ENCODE results near the gene PHACTR1.

The PHACTR1 gene

DNA sequence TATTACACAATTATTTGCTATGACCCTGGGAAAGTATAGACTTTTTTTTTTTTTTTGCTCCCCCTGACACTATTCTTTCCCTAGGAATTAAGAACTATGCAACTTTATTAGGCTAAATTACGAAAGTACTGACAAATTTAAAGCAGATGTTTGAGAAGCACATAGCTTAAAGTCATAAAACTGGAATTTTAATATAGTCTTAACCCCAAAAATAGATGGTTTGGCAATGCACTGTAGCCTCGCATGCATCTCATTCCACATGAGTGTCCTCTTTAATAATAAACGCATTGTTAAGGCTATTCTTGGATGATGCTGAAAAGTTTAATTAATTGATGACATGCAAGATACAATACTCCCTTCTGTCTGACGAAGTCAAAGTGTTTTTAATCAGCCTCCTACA is 562.4 kb downstream of the PHACTR1 start:
- no peak for DNase-seq

DNA sequence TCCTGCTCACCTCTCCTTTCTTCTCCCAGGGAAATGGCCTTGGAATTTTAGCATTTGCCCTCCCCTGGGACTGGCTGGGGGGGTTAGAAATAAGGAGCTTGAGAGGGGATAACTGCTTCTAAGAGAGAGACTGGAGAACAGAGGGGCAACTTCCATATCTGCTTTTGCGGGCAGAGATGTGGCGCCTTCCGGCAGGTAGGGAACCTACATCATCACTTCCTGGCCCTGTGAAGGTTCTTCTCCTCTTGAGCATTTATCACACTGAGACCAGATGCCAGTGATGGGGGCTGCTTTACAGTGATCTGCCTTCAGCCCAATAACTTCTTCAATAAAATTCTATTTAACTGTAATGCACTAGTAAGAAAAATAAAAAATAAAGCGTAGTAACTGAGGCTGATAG is 563.7 kb downstream of the PHACTR1 start:
- DNase-seq: no peak

DNA sequence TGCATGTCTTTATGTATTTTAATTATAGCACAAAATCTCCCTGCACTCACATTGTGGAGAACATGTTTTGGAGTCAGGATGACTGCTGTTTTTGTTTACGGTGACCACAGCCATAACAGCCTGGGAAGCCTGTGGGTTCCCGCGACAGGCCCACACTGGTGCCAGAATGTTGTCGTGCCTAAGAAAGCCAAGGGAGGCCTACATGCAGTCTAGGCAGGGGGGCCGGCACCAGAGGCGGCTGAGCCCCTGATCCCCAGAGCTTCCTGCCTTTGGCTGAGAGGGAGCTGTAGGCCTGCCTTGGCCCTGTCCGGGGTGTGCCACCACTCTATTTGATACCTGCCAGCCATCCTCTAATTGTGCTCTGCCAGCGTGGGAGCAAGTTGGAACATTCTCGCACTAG is 565.1 kb downstream of the PHACTR1 start:
- DNase-seq: no peak

DNA sequence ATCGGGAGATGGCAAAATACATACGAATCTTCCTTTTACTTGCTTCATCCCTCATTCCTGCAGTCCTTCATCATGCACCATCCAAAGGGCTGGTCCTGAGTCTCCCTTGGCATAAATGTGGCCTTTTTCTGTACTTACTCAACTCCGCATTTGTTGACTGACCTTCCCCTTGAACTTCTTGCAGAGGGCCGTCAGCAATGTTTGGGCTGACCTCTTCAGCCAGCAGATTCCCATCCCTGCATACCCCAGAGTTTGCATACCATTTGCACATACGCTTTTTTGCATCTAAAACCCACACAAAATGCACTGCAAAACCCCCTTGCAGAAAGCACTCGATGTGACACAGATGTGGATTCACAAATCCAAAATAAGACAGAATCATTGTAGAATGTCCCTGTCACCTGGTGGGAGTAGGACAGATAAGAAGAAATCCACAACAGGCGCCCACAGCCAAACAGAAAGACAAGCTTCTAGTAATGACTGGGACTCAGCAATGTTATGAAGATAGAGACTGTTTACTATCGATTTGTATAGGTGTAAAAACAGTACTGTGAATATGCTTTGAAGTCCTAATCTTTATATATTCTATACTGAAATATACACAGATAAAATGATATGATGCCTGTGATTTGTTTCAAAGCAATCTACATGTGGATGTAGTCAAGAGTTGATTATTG is 566.0 kb downstream of the PHACTR1 start:
- DNase-seq: no peak

DNA sequence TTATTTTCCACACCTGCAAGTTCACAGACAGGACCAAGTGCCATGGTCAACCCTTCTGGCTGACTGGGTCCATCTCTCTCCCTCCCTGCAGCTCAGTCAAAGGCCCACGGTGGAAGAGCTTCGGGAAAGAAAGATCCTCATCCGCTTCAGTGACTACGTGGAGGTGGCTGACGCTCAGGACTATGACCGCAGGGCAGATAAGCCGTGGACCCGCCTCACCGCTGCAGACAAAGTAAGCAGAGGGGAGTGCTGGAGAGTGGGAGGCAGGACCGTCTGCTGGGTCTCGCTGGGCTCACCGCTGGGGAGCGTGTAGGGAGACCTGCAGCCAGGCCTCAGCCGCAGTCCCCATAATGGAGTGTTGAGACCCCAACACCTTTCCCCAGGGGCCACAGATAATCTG is 566.8 kb downstream of the PHACTR1 start:
- no peak for DNase-seq

DNA sequence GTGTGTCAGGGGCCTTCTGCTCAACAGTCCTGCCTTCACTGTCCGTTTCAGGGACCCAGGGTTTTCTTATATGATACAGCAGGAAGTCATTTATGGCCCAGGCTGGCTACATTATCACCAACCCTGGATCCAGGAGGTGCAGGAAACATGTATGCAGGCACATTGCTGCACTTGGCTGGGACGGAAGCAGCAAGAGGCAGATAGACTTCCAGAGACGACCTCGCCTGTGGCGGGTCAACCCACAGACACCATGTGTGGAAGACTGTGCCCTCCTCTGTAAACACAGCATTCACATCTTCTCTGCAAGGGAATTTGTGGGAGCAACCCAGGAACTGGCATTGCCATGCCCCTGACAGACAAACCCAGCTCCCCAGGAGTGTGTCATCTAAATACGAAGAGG is 568.1 kb downstream of the PHACTR1 start:
- no peak for DNase-seq

DNA sequence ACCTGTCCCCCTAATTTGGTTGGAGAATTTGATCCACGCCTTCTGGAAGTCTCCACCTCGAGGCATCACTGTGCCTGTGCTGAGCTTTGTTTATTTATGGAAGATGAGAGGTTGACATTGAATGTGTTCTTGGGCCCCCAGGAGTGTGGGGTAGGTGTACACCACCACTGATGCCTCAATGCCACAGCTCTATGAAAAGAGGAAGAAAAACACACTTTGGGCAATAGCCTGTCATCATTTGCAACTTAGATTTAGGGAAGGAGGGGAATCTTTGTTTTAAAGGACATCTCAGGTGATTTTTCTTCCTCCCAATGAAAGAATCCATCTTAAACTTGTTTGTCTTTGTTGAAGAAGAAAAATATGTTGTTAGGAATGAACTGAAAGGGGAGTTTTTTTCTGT is 569.1 kb downstream of the PHACTR1 start:
- no peak for DNase-seq

DNA sequence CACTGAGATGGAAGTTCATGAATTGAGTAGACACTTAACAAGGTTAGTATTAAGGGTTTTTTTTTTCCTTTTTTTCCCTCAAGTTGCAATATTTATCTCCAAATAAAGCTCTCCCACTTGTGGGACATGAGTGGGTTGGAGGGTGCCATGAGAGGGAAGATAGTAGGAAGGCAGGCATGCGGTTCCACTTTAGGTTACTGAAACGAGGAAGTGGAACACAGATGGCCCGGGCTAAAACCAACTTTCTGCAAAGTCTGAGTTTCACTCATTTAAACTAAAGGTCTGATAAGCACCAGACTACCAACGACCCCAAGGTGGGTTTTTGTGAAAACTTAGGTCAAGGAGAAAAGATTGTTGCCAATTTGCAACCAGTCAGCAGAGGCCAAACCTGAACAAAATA is 569.6 kb downstream of the PHACTR1 start:
- DNase-seq: no peak

DNA sequence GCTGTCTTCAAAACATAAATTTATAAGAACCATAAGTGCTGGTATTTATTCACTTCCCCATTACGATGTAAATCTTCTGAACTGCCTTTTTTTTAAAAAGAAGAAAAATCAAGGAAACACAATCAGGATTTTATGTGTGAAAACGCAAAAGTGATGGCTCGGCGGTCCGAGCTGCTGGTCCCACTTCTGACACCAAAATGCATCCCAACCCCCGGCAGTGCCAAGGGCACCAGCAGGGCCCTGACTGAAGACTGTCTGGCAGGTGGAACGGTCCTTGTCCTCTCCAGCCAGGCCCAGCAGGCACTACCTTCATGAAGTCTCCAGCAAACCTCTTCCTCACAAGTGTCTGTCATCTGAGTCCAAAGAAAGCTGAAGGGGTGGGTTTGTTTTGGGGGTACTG is 570.5 kb downstream of the PHACTR1 start:
- DNase-seq: no peak

DNA sequence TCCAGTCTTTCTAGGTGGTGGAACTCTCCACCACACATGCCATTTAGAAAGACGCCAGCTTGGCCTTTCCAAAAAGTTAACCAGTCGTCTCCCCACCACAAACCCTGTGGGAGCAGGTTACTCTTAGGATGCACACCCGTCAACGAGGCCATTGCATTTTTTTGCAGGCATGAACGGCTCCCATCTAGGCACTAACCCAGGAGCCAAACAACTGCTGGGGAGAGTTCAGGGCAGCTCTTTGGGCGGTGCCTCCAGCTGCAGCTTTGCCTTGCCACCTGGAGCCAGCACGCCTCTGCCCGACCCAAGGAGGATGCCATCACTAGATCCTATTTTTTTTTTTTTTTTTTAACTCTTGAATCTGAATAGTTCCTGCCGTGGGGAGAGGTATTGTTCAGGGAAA is 571.9 kb downstream of the PHACTR1 start:
- DNase-seq: no peak

DNA sequence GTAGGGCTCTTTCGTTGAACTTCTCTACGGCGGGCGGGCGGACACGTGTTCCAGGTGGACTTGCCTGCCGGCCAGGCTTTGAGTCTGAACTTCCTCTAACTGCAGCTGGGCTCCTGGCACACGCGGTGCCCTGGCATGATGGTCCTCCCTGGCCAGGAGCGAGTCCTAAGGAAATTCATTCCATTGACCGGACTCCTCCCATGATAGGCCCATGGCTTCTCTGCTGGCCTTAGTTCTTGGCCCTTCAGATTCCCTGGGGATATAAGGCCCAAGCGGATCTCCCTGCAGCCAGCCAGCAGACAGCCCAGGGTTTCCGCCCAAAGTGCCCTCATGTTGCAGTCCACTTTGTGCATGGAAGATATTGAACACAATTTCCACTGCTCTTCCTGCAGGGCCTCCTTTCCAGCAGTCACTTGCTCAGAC is 572.4 kb downstream of the PHACTR1 start:
- no peak for DNase-seq

DNA sequence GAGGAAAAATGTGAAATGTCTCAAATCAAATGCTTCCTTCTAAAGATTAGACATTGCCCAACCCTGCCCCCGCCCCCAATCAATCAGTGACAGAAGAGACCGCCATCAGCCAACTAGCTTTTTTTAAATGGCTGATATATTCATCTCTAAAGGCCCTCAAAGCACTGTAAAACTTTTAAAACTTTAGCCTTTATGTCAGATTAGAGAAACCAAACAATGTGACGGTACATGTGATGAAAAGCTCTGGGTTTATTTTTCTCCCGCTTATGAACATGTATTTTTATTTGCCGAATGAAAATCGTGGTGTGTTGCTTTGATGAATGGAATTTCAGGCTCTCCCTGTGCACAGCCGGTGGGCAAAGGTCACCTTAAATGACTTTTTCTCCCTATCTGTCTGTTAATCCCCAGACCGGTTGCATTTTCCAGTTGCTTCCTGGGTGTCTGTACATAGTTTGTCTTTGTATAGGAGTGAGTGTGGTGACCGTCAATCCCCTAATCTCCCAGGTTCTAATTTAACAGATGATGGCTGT is 573.3 kb downstream of the PHACTR1 start:
- DNase-seq: no peak

DNA sequence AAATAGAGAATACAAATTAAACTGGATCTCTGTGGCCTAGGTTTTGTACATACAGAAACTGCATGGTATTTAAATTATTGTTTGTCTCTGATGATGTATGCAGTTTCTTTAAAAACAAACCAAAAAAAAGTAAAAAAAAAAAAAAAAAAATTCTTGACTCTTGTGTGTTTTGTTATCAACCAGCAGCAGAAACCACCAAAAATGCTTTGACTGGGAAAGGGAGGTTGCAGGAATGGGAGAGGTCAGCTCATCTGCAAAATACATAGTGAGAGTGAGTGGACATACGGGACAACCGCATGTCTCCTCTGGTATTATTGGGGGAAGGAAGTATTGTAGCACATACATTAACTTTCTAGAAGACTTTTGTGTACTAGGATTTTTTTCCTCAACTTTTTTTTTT is 573.8 kb downstream of the PHACTR1 start:
- DNase-seq: no peak

DNA sequence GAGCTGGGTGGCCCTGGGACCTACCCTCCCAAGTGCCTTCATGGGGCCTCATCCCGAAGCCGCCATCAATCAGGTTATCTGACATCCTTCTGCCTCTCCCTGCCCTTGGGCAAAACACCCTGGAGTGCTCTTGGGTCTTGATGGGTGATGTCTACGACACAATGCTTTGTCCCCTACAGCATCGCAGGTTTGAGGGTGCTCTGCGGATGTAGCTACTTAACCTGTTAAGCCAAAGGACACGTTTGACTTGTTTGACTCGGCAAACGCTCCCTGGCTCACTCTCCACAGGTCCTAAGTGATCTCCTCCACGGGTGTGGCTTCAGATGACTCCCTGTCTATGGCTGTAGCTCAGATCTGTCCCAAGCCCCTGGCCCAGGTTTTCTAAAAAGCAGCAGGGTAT is 576.2 kb downstream of the PHACTR1 start:
- DNase-seq: no peak

DNA sequence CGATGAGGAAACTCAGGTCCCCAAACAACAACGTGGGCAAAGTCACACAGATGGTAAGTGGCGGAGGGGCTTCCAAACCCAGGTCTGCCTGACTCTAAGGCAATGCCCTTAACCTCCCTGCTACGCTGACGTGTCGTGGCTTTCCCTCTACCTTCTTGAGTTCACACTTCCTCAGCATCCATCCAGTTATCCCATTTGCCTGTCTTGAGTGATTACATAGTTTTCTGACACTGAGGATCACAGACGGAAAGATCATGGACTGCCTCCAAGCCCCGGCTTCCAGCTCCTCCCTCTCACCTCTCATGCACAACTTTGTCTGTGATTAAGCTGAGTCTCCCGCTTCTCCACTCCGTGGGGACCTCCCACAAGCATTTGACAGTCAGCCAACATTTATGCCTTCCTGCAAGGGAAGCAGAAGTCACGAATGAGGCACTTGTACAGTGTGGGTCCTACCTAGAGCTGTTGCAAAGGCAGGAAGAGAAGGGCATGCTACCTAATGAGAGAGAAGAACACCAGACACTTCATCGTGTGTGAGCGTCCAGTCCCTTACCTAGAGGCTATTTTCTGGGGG is 578.0 kb downstream of the PHACTR1 start:
- DNase-seq: no peak

DNA sequence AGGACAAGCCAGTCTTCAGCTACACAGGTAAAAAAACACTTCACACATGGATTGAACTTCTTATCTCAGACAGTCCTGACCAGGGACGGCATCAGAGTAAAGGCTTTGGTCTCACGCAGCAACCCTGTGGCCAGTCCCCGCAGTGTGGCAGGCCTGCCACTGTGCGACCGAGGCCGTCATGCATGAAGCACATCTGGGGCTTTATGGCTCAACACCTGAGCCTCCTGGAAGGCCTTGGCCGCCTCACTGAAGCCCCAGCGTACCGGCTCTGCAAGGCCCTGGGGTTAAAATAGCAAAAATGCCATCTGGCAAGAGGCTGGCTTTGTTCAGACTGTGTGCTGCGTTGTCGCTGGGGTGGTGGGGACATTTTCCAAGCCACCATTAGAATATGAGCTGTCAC is 579.0 kb downstream of the PHACTR1 start:
- no peak for DNase-seq

DNA sequence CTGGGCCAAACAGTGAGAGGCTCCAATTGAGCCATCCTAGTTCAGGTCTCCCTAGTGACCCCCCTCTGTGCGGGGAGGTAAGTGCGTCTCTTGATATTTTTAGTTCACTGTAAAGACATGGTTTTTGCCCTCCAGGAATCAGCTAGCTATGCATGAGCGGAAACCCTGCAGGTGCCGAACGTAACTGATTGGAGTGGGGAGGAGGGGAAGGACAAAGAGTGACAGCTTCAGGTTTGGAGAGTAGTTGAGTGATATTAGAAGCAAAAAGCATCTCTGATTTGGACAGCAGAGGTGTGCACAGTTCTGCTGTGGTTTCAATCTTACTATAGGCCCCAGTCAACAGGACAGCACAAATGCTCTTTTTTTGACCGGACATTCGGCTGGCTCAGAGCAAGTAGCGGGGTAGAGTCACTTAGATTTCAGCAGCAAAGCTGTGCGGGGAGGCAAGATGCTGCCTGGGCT is 580.0 kb downstream of the PHACTR1 start:
- DNase-seq: no peak

DNA sequence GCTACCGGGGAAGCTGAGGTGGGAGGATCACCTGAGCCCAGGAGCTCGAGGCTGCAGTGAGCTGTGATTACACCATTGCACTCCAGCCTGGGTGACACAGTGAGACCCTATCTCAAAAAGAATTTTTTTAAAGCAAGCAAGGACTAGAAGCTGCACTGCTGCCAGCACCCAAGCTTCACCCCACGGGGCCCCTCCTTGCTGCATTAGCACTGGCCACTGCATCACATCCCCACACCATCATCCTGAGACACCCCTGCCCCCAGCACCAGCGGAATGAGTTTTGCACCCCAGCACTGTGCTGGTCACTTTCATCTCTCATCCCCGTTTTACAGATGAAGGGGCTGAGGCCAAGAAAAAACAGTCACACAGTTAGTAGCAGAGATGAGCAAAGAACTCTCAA is 580.8 kb downstream of the PHACTR1 start:
- no peak for DNase-seq

DNA sequence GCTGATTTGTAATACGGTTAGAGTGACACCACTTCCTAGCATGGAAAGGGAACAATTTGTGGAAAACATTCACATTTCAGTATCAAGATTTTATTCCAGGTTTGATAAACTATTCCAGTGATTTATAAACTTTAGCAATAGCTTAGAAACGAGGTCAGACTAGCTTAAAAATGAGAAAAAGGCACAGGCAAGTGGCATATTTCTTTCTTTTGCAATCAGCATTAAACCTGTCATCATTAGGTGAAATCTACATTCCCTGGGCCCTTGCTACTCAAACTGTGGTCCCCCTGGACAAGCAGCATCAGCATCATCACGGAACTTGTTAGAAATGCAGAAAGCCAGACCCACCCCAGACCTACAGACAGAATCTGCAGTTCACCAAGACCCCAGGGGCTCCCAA is 581.9 kb downstream of the PHACTR1 start:
- DNase-seq: no peak

DNA sequence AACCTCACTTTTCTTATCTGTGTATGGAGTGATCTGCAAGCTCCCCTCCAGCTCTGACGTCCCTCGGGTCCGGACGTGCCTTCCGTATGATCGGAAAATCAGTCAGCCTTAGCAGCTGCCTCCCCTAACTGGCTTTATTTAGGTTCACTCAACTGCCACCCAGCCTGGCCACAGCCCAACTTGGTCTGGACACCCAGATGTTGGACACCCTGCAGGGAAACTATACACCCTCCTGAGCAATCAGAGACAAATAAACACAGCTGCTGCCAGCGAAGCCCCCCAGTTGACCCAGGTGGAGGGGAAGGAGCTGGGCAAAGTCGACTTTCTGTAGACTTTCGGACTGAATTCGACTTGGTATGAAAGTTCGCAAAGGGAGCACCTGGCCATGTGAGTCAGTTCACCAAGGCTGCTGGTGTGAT is 582.8 kb downstream of the PHACTR1 start:
- DNase-seq: no peak

DNA sequence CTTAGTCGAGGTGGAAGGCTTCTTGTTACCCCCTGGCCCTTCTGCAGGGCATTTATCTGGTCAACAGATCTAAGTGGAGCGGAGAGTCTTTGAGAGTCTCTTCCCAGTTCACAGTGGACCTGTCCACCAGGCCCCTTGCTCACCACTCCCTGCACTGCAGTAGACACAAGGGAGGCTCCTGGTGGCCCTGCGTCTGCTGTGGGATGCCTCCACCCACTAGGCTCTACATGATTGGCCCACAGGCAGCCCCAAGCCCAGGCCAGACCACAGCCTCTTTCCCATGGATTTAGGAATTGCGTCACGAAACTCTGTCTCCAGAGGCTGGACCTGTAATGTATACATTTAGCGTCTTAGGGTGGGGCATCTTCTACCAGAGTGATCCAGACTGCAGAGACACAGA is 583.4 kb downstream of the PHACTR1 start:
- DNase-seq: no peak

DNA sequence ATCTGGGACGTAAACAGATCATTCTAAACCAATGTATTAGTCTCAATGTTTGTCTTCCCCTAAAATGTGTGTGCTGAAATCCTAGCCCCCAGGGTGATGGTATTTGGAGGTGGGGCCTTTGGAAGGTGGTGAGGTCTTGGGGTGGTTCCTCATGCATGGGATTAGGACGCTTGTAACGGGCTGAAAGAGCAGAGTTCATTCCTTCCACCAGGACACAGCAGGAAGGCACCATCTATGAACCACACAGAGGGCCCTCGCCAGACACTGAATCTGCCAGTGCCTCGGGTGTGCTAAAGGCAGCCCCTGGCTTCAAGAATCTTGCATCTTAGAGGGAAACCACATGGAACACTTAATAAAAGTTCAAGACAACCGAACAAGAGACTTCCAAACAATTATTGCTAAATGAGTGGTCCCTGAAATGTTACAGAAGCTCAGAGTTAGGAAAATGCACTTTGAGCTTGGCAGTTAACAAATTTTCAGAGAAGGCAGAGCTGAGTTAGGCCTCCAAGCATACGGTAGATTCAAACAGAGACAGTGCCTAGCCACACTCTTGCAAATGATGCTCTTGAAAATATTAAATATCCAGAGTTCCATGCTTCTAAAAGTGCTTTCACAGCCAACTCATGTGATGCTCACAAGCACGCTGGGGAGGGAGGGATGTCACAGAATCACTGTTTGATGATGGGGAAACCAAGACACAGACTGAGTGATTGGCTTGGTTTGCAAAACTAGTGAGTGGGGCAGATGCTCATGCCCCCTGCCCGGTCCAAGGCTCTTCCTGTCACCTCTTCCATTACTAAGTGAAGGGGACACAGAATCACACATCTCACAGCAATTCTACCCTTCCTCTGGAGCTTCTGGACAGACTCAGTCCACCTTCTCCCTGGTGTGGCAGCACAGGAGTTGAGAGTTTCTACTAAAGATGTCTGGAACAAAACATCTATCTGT is 584.4 kb downstream of the PHACTR1 start:
- DNase-seq: no peak

DNA sequence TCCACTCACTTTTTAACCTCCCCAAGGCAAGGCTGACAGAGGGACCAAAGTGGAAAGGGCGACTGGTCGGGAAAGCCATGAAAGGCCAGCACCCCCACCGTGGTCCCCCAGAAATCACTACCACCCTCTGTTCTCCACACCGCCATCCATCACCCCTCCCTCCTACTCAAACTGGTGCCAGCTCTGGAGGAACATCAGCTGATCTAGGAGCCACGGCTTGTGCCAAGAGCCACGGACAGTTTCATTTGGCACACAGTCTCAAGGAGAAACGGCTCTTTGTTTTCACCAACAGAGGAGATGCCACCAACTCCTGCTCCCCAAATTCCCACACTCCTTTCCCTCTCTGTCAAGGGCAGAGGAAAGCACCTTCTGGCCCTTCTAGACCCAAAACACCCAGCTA is 585.7 kb downstream of the PHACTR1 start:
- no peak for DNase-seq

Measured in NCI-H2029 treated with DMSO at 0.1 percent for 48 hours (cell line).